HG02884 (cell line): ENCODE measurements around the gene UNC45B.
"Not testable (repeated sequence)": the region's sequence is repeated elsewhere in the genome, so short reads cannot be mapped to it uniquely, and the experiment has no call there.

ENCODE experiments used
- ATAC-seq: cut with Tn5 transposase; IDR thresholded peaks from one replicate; pipeline ENCODE4 v1.9.1; 2021; ENCODE audit warnings: mild to moderate bottlenecking, moderate library complexity; ENCODE audit not compliant: unreplicated experiment

UNC45B gene

DNA sequence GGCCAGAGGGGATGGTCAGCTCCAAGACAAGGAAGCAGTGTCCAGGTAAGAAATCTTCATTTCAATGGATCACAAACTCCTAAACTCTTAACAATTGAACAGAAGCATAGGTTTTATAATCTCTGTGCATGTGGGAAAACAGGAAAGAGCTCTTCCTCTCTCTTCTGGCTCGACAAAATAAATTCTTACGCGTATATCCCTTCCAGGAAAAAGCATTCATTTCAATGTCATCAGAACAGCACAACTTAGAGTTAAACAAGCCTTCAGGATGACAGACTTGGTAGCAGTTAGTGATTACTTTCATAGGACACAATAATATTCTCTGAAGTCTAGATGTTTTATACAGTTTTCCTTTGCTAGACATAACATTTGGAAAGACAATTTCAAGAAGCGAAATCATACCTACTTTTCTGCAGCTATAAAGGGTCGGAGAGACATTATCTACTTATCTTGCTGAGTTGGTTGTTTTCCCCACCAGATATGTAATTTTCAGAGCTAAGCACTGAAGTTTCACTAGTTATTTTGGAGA is 65.9 kb downstream of the UNC45B start:
- ATAC-seq = no peak

DNA sequence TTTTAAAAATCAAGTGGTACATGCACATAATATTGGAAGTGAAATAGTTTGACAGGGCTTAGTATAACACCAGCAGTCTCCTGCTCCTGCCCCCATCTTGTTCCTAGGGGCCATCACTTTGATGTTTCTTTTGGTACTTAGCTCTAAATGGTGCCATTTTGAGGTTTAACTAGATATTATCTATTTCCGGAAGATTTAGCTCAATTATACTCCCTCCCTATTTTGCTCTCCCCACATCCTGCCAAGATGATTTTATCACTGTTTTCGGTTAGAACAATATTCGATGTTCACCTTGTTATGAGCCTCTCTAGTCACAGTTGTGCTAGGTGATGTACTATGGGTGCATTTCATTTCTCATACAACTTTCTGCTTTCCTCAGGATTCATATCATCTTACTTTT is 66.6 kb downstream of the UNC45B start:
- ATAC-seq = no peak

DNA sequence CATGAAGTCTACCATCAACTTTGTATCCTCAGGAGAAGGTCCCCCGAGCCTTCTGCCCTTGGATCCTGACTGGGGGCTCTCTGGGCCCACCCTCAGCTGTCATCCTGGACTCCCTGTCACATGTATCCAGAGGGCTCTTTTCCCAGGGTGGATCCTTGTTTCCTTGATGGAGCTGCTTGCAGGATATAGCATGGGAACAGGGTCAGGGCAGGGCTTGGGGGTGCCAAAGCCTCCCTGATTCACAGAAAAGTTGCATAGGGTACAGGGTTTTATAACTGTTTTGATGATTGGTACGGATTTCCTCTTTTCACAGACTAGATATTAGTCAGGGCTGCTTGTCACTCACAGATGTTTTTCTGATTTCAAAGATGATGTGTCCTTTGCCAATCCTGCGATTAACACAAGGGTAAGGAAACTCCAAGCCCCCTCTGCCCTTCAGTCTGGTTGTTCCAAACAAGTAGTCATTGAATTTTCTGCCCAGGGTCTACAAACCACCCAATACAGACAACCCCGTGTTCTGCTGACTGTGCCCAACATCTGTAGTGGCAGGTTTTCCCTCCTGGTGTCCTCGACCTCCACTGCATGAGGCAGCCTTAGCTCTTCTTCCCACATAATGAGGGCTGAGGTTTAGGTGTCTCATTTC is 67.1 kb downstream of the UNC45B start:
- ATAC-seq = no peak

DNA sequence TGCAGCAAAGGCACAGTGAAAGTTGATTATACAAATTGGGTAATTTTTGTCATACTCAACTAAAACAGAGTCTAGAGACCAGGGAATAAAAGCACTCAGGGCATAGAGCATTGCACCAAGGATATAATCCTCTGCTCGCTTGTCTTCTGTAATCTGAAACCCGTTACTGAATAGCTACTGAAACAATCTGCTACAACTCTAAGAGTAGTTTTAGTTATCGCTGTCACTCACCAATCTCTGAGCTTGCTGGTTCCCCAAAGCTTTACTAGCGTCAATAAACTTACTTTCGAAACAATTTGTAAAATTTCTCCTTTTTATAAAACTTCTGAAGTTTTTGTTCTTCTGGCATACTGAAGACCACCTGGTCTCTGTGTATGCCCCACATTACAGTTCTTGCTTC is 69.5 kb downstream of the UNC45B start:
- ATAC-seq = no peak

DNA sequence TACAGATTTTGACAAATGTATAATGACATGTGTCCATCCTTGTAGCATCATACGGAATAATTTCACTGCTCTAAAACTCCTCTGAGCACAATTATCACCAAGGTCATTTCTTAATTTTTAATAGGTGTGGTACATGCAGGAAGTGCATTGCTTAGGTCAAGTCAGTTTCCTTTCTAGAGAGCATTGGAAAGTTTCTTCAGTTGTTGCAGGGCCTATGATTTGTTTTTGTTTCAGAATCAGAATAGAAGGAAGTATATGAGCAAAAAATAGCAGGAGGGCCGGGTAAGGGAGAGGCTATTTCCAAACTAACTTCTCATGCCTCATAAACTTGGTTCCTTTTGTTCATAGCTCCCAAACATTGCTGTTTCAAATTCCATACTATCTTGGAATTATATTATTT is 71.3 kb downstream of the UNC45B start:
- ATAC-seq = no peak

DNA sequence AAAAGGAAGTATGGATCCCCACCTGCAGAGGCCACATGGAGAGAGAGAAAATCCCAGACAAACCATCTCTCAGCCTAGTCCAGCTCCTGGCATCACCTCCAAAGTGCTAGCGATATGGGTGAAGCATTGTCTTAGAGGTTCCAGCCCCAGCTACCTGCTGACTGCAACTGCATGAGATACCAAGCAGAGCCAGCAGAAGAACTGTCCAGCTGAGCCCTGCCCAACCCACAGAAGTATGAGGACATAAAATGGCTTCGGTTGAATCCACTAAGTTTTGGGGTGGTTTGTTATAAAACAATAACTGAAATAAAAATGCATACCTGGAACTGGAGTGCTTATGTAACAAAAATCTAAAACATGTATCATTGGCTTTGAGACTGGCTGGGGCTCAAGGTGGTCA is 74.8 kb downstream of the UNC45B start:
- no peak for ATAC-seq

DNA sequence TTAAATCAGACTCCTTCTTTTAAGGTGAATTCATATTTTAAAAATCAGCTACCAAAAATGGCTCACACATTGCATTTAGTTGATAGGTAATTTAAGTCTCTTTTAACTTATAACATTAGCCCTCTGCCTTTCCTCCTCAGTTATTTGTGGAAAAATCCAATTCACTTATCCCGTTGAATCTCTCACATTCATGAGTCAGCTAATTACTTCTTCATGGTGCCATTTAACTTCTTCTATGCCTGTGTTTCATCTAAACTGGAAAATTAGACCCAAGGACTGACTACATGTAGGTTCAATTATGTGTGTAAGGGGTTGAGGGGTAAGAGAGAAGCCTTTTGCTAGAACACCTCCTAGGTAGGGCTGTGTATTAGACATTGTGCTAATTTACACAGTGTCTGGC is 76.8 kb downstream of the UNC45B start:
- no peak for ATAC-seq

DNA sequence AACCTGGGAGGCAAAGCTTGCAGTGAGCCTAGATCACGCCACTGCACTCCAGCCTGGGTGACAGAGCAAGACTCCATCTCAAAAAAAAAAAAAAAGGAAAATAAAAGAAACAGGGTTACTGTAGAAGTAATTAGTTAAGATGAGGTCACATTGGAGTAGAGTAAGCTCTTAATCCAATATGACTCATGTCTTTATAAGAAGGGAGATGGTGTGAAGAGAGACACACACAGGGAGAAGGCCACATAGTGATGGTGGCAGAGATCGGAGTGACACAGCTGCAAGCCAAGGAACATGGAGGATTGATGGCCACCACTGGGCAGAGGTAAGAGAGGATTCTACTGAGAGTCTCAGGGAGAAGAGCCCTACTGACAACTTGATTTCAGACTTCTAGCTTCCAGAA is 79.9 kb downstream of the UNC45B start:
- no peak for ATAC-seq

DNA sequence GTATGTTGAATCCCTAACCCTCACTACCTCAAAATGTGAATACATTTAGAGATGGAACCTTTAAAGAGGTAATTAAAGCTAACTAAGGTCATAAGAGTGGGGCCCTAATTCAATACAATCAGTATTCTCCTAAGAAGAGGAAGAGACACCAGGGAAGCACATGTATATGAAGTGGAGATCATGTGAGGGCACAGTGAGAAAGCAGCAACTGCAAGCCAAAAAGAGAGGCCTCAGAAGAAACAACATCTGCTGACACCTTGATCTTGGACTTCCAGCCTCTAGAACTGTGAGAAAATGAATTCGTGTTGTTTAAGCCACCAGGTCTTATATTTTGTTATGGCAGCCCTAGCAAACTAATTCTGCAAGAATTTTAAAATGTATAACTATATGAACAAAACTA is 82.0 kb downstream of the UNC45B start:
- ATAC-seq = no peak

DNA sequence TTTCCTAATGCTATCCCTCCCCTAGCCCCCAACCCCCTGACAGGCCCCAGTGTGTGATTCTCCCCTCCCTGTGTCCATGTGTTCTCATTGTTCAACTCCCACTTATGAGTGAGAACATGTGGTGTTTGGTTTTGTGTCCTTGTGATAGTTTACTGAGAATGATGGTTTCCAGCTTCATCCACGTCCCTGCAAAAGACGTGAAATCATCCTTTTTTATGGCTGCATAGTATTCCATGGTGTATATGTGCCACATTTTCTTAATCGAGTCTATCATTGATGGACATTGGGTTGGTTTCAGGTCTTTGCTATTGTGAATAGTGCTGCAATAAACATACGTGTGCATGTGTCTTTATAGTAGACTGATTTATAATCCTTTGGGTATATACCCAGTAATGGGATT is 86.7 kb downstream of the UNC45B start:
- ATAC-seq = not testable (repeated sequence)

DNA sequence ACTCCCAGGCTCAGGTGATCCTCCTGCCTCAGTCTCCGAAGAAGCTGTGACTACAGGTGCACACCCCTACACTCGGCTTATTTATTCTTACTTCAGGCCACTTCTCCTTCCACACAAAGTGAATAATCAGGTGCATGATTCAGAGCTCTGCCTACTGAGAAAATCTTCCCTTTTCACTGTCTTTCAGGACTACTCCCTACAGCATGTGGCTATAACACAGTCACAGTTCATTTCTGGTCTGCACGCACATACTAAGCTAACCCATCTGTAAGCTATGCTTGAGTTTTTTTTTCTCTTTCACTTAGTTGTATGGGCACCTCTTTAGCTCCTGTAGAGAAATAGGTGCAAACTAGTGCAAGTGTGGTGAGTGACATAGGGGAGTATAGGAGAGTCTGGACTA is 87.7 kb downstream of the UNC45B start:
- no peak for ATAC-seq

DNA sequence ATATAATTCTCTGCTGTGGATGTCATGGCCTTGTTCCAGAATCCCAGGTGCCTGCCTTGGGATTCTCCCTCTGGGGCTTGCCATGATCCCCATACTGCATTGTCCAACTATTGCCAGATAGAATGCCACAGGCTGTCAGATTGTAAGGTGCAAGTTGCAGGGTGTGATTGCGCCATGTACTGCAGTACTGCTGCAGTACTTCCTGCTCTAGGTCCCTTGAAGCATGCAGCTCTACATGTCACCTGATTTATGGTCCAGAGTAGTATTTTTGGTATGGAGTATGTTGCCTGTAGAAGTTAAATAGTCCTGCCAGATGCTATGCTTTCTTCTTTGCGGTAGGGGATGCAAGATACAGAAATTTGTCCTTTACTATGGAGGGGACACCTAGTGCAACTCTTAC is 88.3 kb downstream of the UNC45B start:
- ATAC-seq = no peak

DNA sequence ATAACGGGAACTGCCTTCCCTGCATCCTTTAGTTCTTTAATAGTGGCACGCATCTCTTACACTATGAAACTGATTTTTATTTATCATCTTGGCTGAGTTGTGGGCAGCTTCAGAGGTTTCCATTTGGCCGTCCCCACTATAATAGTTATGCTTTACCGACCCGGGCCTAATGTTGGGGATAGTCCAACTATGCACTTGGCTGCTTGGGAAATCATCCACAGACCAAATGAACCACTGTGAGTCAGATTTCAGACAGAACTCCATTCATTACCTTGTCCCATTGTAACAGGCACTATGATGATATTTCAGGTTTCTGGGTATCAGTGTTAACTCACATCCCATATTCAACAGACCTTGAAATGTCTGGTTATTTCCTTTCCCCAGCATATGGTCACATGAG is 89.2 kb downstream of the UNC45B start:
- no peak for ATAC-seq

DNA sequence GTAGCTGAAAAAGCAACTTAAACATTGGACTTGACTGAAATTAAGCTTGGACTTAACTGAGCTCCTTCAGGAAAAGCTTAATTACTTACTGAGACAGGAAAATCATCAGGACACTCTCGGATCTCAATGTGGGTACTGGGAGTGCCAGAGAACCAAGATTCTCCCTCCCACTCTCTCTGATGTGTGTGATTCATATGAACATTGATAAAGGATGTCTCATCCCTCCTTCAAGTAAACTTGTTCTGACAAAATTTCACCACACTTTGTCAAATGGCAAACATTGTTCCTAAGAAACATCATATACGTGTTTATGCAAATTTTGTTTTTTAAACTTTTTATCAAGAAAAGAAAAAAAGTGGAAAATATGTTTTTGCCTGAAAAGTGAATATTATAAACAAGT is 91.2 kb downstream of the UNC45B start:
- no peak for ATAC-seq
